SU-DHL-6 (cell line): ENCODE data around the gene KCNE2.

Experiments used
- H2AFZ ChIP-seq: fragments of 200-600 bp; sonication (generic); 2 replicates; pipeline ENCODE4 v1.6.1; 2014; ENCODE audit warnings: low read depth, mild to moderate bottlenecking, moderate library complexity, mixed read lengths, antibody characterized with exemption, low read length; ENCODE audit not compliant: severe bottlenecking
- H3F3A ChIP-seq: fragments of 200-600 bp; shearing (Covaris generic); 2 replicates; pipeline ENCODE4 v1.6.0; 2016; ENCODE audit warnings: antibody characterized with exemption, mild to moderate bottlenecking; ENCODE audit not compliant: insufficient read depth
- H3K27ac ChIP-seq: fragments of 200-600 bp; sonication (generic); 2 replicates; pipeline ENCODE4 v1.5.1; 2016; ENCODE audit warnings: low read depth, mild to moderate bottlenecking, low read length, moderate library complexity, mixed read lengths
- H3K27me3 ChIP-seq: fragments of 200-600 bp; sonication (generic), shearing (Covaris generic); 2 replicates; pipeline ENCODE4 v1.6.0; 2014; ENCODE audit warnings: mild to moderate bottlenecking, low read length
- H3K36me3 ChIP-seq: fragments of 200-600 bp; sonication (generic); 2 replicates; pipeline ENCODE4 v1.6.1; 2014; ENCODE audit warnings: mild to moderate bottlenecking, low read length, mixed read lengths
- H3K4me2 ChIP-seq: fragments of 300-600, 200-600 bp; shearing (Covaris generic), sonication (generic); 2 replicates; pipeline ENCODE4 v1.6.0; 2014; ENCODE audit warnings: low read length, low read depth, mild to moderate bottlenecking; ENCODE audit not compliant: poor library complexity, severe bottlenecking
- H3K4me3 ChIP-seq: fragments of 200-600 bp; sonication (generic); 2 replicates; pipeline ENCODE4 v1.5.1; 2014; ENCODE audit warnings: antibody characterized with exemption, low read length, mild to moderate bottlenecking, mixed read lengths; ENCODE audit not compliant: insufficient read depth, poor library complexity, severe bottlenecking
- H3K79me2 ChIP-seq: fragments of 200-600 bp; sonication (generic); 2 replicates; pipeline ENCODE4 v1.6.1; 2014; ENCODE audit warnings: mild to moderate bottlenecking, low read length, moderate library complexity; ENCODE audit not compliant: insufficient read depth
- H3K9ac ChIP-seq: fragments of 200-600 bp; sonication (generic); 2 replicates; pipeline ENCODE4 v1.7.0; 2014; ENCODE audit warnings: mild to moderate bottlenecking, low read length
- H3K9me2 ChIP-seq: fragments of 200-600 bp; sonication (generic); replicated peaks from 2 replicates; pipeline ENCODE4 v1.6.1; 2014; ENCODE audit warnings: low read length; ENCODE audit not compliant: insufficient read depth
- H3K9me3 ChIP-seq: fragments of 200-600 bp; sonication (generic); 2 replicates; pipeline ENCODE4 v1.6.1; 2014; ENCODE audit warnings: low read length, mixed read lengths; ENCODE audit not compliant: insufficient read depth
- H4K20me1 ChIP-seq: fragments of 200-600 bp; sonication (generic); 2 replicates; pipeline ENCODE4 v1.6.1; 2014; ENCODE audit warnings: low read depth, mild to moderate bottlenecking, antibody characterized with exemption, low read length, moderate library complexity, mixed read lengths
- EZH2phosphoT487 ChIP-seq: fragments of 200-600 bp; sonication (generic), shearing (Covaris generic); conservative IDR thresholded peaks from 2 replicates; pipeline ENCODE4 v1.6.1; 2018; ENCODE audit warnings: mild to moderate bottlenecking, antibody characterized with exemption, low read length, moderate library complexity, mixed read lengths
- TF ChIP-seq, protein P1 (sequence below): fragments of 200-600 bp; sonication (generic); IDR thresholded peaks from one replicate; pipeline ENCODE4 v1.5.1; 2017; ENCODE audit warnings: antibody characterized with exemption, mild to moderate bottlenecking, low read length, moderate library complexity; ENCODE audit not compliant: insufficient read depth, poor library complexity, severe bottlenecking

Gene KCNE2

DNA sequence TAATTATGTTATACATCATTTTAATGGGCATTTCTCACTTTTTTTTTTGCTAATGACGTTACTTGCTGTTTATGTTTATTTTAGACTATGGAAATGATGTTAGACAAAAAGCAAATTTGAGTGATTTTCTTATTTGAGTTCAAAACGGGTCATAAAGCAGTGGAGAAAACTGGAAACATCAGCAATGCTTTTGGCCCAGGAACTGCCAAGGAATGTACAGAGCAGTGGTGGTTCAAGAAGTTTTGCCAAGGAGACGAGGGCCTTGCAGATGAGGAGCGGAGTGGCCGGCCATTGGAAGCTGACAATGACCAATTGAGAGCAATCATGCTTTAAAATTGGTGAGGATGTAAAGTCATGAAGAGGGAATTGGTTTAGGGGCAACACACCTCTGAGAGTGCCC lies 32.1 kb upstream of the KCNE2 start:
- H3K9ac ChIP-seq: no peak overlapping the region
- no peaks in the 10 kb centered on the region for H3K79me2 ChIP-seq
- TF ChIP-seq, protein P1, sequence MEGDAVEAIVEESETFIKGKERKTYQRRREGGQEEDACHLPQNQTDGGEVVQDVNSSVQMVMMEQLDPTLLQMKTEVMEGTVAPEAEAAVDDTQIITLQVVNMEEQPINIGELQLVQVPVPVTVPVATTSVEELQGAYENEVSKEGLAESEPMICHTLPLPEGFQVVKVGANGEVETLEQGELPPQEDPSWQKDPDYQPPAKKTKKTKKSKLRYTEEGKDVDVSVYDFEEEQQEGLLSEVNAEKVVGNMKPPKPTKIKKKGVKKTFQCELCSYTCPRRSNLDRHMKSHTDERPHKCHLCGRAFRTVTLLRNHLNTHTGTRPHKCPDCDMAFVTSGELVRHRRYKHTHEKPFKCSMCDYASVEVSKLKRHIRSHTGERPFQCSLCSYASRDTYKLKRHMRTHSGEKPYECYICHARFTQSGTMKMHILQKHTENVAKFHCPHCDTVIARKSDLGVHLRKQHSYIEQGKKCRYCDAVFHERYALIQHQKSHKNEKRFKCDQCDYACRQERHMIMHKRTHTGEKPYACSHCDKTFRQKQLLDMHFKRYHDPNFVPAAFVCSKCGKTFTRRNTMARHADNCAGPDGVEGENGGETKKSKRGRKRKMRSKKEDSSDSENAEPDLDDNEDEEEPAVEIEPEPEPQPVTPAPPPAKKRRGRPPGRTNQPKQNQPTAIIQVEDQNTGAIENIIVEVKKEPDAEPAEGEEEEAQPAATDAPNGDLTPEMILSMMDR: no peak
- no peak for TF ChIP-seq EZH2phosphoT487
- no peaks in the 10 kb centered on the region for H3F3A ChIP-seq
- no peak overlapping the region for H3K4me3 ChIP-seq
- no peaks in the 10 kb centered on the region for H3K27me3 ChIP-seq
- H3K27ac ChIP-seq: no peak overlapping the region
- H3K36me3 ChIP-seq: no peaks in the 10 kb centered on the region
- no peak overlapping the region for H2AFZ ChIP-seq
- H4K20me1 ChIP-seq: no peaks in the 10 kb centered on the region
- no peaks in the 10 kb centered on the region for H3K9me3 ChIP-seq
- H3K9me2 ChIP-seq: no peaks in the 10 kb centered on the region
- H3K4me2 ChIP-seq: no peak overlapping the region

DNA sequence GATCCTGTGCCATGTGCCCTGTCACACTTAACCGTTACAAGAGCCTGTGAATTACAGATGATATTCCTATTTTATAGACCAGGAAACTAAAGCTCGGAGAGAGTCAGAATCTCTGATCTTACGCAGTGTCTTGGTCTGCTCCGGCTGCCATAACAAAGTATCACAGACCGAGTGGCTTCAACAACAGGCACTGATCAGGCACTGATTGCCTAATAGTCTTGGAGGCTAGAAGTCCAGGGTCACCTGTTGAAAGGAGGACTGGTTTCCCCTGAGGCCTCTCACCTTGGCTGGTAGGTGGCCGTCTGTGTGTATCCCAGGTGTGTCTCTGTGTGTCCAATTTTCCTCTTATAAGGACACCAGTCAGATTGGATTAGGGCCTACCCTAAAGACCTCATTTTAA lies 31.5 kb upstream of the KCNE2 start:
- no peak overlapping the region for H3K4me3 ChIP-seq
- H3K79me2 ChIP-seq: no peaks in the 10 kb centered on the region
- H3K9me3 ChIP-seq: no peaks in the 10 kb centered on the region
- H2AFZ ChIP-seq: no peak overlapping the region
- no peak overlapping the region for H3K27ac ChIP-seq
- H3K9me2 ChIP-seq: no peaks in the 10 kb centered on the region
- TF ChIP-seq EZH2phosphoT487: no peak
- TF ChIP-seq, protein P1: no peak
- H3F3A ChIP-seq: no peaks in the 10 kb centered on the region
- H4K20me1 ChIP-seq: no peaks in the 10 kb centered on the region
- H3K4me2 ChIP-seq: no peak overlapping the region
- no peak overlapping the region for H3K9ac ChIP-seq
- no peaks in the 10 kb centered on the region for H3K27me3 ChIP-seq
- no peaks in the 10 kb centered on the region for H3K36me3 ChIP-seq

DNA sequence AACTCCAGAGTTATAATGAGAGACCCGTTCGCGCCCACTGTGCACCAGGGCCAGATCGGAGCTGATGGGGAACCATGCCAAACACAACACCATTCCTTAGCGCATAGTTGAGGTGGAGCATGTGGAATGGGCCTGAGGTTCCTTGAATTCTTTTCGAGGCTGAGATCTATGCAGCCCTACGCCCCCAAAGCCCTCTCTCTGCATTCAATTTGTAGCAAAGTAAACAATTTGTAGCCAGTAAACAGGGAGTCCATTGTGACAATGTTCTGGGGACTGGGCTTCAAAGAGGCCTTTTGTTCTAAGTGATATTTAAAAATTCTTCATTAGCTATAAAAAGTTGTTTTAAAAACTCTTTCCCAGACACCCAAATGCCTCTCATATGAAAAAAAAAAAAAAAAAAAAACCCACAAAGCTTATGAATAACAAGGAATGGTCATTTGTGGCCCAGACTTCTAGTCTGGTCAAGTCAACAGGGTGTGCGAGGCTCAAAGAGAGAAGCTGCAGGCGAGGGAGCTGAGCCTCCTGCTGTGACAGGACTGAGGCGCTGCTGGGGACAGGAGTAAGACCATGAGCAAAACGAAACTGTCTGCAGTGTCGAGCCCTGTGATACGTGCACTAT lies 30.6 kb upstream of the KCNE2 start:
- Histone ChIP-seq H3K9ac (no peak overlapping the region), H3K36me3 (no peaks in the 10 kb centered on the region), H3K4me2 (no peak overlapping the region), H4K20me1 (no peaks in the 10 kb centered on the region), H3K27me3 (no peaks in the 10 kb centered on the region), H3K4me3 (no peak overlapping the region), H3K9me3 (no peaks in the 10 kb centered on the region), H2AFZ (no peak overlapping the region), H3K27ac (no peak overlapping the region), H3K79me2 (no peaks in the 10 kb centered on the region), H3F3A (no peaks in the 10 kb centered on the region), H3K9me2 (no peaks in the 10 kb centered on the region)
- TF ChIP-seq, protein P1: no peak
- TF ChIP-seq EZH2phosphoT487: no peak
